UCSD-AML1 (cell line): Measurements from ENCODE around the gene SEMA6B.
A peak's percentile ranks its signal among the peaks of the same experiment; 100 is the strongest.
"Not testable (repeated sequence)": the region's sequence is repeated elsewhere in the genome, so short reads cannot be mapped to it uniquely, and the experiment has no call there.

Source experiments
- DNase-seq: peaks from one replicate; lab custom pipeline; 2025; ENCODE audit not compliant: unreplicated experiment; lab: John Stamatoyannopoulos, UW

The SEMA6B gene

GRCh38 chr19:4559569-4559968, at the start of gene SEMA6B:
Gene SEMA6B (minus strand): TSS chr19:4559684. CDS start chr19:4558457, 1,227 bp downstream.
- peak; percentile 58 for DNase-seq

- no peak for DNase-seq
Measured at GRCh38 chr19:4606921-4607678, 47.6 kb upstream of the SEMA6B start.

- no peak for DNase-seq
Measured at GRCh38 chr19:4606181-4606580, 46.7 kb upstream of the SEMA6B start.

GRCh38 chr19:4604912-4605311, 45.4 kb upstream of the SEMA6B start:
- DNase-seq = no peak

GRCh38 chr19:4602915-4603314, 43.4 kb upstream of the SEMA6B start:
- DNase-seq = no peak

GRCh38 chr19:4602173-4602788, 42.8 kb upstream of the SEMA6B start:
- DNase-seq = no peak

- DNase-seq = no peak
Measured at GRCh38 chr19:4600893-4601292, 41.4 kb upstream of the SEMA6B start.

- no peak for DNase-seq
Measured at GRCh38 chr19:4600082-4600481, 40.6 kb upstream of the SEMA6B start.

- DNase-seq = no peak
Measured at GRCh38 chr19:4598712-4599111, 39.2 kb upstream of the SEMA6B start.

GRCh38 chr19:4597975-4598671, 38.6 kb upstream of the SEMA6B start:
- DNase-seq = peak; percentile 78

- peak; percentile 78 for DNase-seq
Measured at GRCh38 chr19:4597278-4597974, 37.9 kb upstream of the SEMA6B start.

GRCh38 chr19:4596033-4596904, 36.8 kb upstream of the SEMA6B start:
- no peak for DNase-seq

- not testable (repeated sequence) for DNase-seq
Measured at GRCh38 chr19:4595158-4595557, 35.7 kb upstream of the SEMA6B start.

- DNase-seq = no peak
Measured at GRCh38 chr19:4594201-4594600, 34.7 kb upstream of the SEMA6B start.

GRCh38 chr19:4593409-4593851, 33.9 kb upstream of the SEMA6B start:
- DNase-seq = no peak

- DNase-seq = no peak
Measured at GRCh38 chr19:4592445-4592844, 33.0 kb upstream of the SEMA6B start.

- no peak for DNase-seq
Measured at GRCh38 chr19:4591320-4591719, 31.8 kb upstream of the SEMA6B start.

GRCh38 chr19:4590559-4590958, 31.1 kb upstream of the SEMA6B start:
- DNase-seq = no peak

GRCh38 chr19:4589579-4590410, 30.3 kb upstream of the SEMA6B start:
- DNase-seq = peak; percentile 36
